GM19395 (cell line): Measurements from ENCODE around the gene INF2.

Experiments used
- ATAC-seq: cut with Tn5 transposase; IDR thresholded peaks from one replicate; pipeline ENCODE4 v1.9.1; 2021; ENCODE audit warnings: mild to moderate bottlenecking, moderate library complexity; ENCODE audit not compliant: unreplicated experiment

Gene INF2

GRCh38 chr14:104687601-104688504 lies 1.6 kb upstream of the INF2 start:
- no peak for ATAC-seq

GRCh38 chr14:104688505-104689108 lies 811 bp upstream of the INF2 start:
- ATAC-seq = no peak

- no peak for ATAC-seq
Observed at GRCh38 chr14:104689881-104690711, 678 bp downstream of the INF2 start.

GRCh38 chr14:104690861-104691455 lies 1.5 kb downstream of the INF2 start:
- ATAC-seq = no peak

- no peak for ATAC-seq
Observed at GRCh38 chr14:104691546-104692260, 2.3 kb downstream of the INF2 start.

GRCh38 chr14:104692261-104692938 lies 3.0 kb downstream of the INF2 start:
- no peak for ATAC-seq

GRCh38 chr14:104692939-104693315 lies 3.5 kb downstream of the INF2 start:
- no peak for ATAC-seq

- ATAC-seq = no peak
Observed at GRCh38 chr14:104693482-104694431, 4.3 kb downstream of the INF2 start.

- no peak for ATAC-seq
Observed at GRCh38 chr14:104694475-104694950, 5.1 kb downstream of the INF2 start.

GRCh38 chr14:104694991-104695659 lies 5.7 kb downstream of the INF2 start:
- ATAC-seq = no peak

- ATAC-seq = no peak
Observed at GRCh38 chr14:104695660-104696000, 6.2 kb downstream of the INF2 start.

GRCh38 chr14:104696671-104697316 lies 7.4 kb downstream of the INF2 start:
- no peak for ATAC-seq

- ATAC-seq = no peak
Observed at GRCh38 chr14:104697317-104697703, 7.9 kb downstream of the INF2 start.

- no peak for ATAC-seq
Observed at GRCh38 chr14:104697892-104698583, 8.6 kb downstream of the INF2 start.

- no peak for ATAC-seq
Observed at GRCh38 chr14:104698688-104699425, 9.4 kb downstream of the INF2 start.

GRCh38 chr14:104699426-104699748 lies 10.0 kb downstream of the INF2 start:
- no peak for ATAC-seq

GRCh38 chr14:104700225-104700651 lies 10.8 kb downstream of the INF2 start:
- ATAC-seq = no peak
